Caco-2 (cell line): ENCODE measurements around the gene ARMS2. TPM values are rescaled to one million over a fixed set of nuclear protein-coding genes. Genes with fewer than 3 reads are reported as not detected.

Experiments
- BruUV-seq: library from RNA; stranded (reverse); fragments of 400-500 nt; replicated peaks from 2 replicates; lab custom pipeline; 2021; lab: Mats Ljungman, UMichigan
- CTCF ChIA-PET: fragments of 300-600 bp; sonication (Branson Sonifier 250); formaldehyde crosslinking; loops from one replicate; lab custom pipeline; 2022; ENCODE audit warnings: antibody characterized with exemption; lab: Charles Lee
- POLR2A ChIA-PET: fragments of 300-600 bp; sonication (Branson Sonifier 250); formaldehyde crosslinking; loops from one replicate; lab custom pipeline; 2022; ENCODE audit warnings: antibody characterized with exemption; lab: Charles Lee
- DNase-seq, 2 experiments: peaks; one replicate each; pipeline versions ENCODE4 v3.0.0 to v3.0.0-alpha.2; 2020 to 2022
- H3K27me3 ChIP-seq: replicated peaks from 2 replicates; pipeline ENCODE4 v1.6.0; 2011; ENCODE audit warnings: low read length; ENCODE audit not compliant: control insufficient read depth, insufficient read depth
- H3K36me3 ChIP-seq: 2 replicates; pipeline ENCODE4 v1.5.1; 2011; ENCODE audit warnings: low read length; ENCODE audit not compliant: control insufficient read depth, insufficient read depth
- H3K4me1 ChIP-seq: fragments of 250-450 bp; sonication (Bioruptor Pico); 2 replicates; pipeline ENCODE4 v1.5.1; 2020; ENCODE audit warnings: mild to moderate bottlenecking
- H3K4me3 ChIP-seq: 2 replicates; pipeline ENCODE4 v1.5.1; 2011; ENCODE audit warnings: low read depth, mild to moderate bottlenecking, control low read depth, low read length
- H3K9me3 ChIP-seq: fragments of 250-450 bp; sonication (Bioruptor Pico); 2 replicates; pipeline ENCODE4 v1.5.1; 2020; ENCODE audit warnings: mild to moderate bottlenecking, moderate library complexity
- H3K27ac Mint-ChIP-seq: one replicate; pipeline ENCODE4 v1.8.0; 2022; ENCODE audit warnings: mixed read lengths; ENCODE audit not compliant: unreplicated experiment
- H3K27me3 Mint-ChIP-seq: one replicate; pipeline ENCODE4 v1.8.0; 2022; ENCODE audit warnings: mixed read lengths; ENCODE audit not compliant: insufficient read depth, unreplicated experiment
- H3K36me3 Mint-ChIP-seq: one replicate; pipeline ENCODE4 v1.8.0; 2022; ENCODE audit warnings: mild to moderate bottlenecking, mixed read lengths; ENCODE audit not compliant: insufficient read depth, unreplicated experiment
- H3K4me1 Mint-ChIP-seq: one replicate; pipeline ENCODE4 v1.8.0; 2022; ENCODE audit warnings: low read depth, mixed read lengths; ENCODE audit not compliant: unreplicated experiment
- H3K4me3 Mint-ChIP-seq: one replicate; pipeline ENCODE4 v1.8.0; 2022; ENCODE audit warnings: mild to moderate bottlenecking, moderate library complexity, mixed read lengths; ENCODE audit not compliant: unreplicated experiment
- H3K9me3 Mint-ChIP-seq: one replicate; pipeline ENCODE4 v1.8.0; 2022; ENCODE audit warnings: mixed read lengths; ENCODE audit not compliant: unreplicated experiment
- intact Hi-C: fragments of 100-400 bp; cut with micrococcal nuclease; formaldehyde crosslinking; loops from one replicate; pipeline ENCODE4 v1.10.0; 2022; ENCODE audit not compliant: unreplicated experiment
- total RNA-seq: library from RNA; stranded (reverse); gene quantifications from 2 replicates; pipeline ENCODE4 v1.2.3, GENCODE V29; 2022
- TF ChIP-seq, protein P1 (sequence below), 2 experiments: fragments of 200-600 bp in 1 of 2; IDR thresholded peaks; 1 replicate in 1 of 2; 2 replicates in 1 of 2; pipeline versions ENCODE4 v1.5.1 to v1.8.0; 2011 to 2022; ENCODE audit warnings: antibody characterized with exemption in 1 of 2, control low read depth in 1 of 2, inconsistent platforms in 1 of 2, low read depth in 1 of 2, low read length in 1 of 2, mild to moderate bottlenecking in 1 of 2, moderate library complexity in 1 of 2; ENCODE audit not compliant: insufficient read depth in 1 of 2, severe bottlenecking in 1 of 2, unreplicated experiment in 1 of 2

ARMS2 gene
- total RNA-seq, 1 experiment from 2014 or later: not detected

DNA sequence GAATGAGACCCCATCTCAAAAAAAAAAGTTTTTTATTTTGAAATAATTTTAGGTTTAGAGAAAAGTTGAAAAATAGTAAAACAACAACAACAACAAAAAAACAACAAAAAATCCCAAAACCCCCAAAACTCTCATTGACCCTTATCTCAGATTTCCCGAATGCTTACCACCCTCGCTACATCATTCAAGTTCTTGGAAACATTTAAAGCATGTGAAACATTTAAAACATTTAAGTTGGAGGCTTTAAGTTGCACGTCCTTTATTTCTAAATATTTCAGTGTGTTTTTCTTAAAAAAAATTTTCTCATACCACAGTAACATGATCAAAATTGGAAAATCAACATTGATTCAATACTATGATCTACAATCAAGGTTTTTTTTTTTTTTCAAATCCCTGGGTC is 382 bp upstream of the ARMS2 start:
- H3K9me3 Mint-ChIP-seq: no peaks in the 10 kb centered on the region
- Histone ChIP-seq H3K27me3 (peaks cover 4% of the 10 kb centered on the region), H3K36me3 (no peaks in the 10 kb centered on the region), H3K9me3 (no peaks in the 10 kb centered on the region), H3K4me1 (peaks cover under 1% of the 10 kb centered on the region; the same call in 1 of the 2 replicates), H3K4me3 (no peak overlapping the region)
- H3K4me1 Mint-ChIP-seq: no peaks in the 10 kb centered on the region
- H3K27me3 Mint-ChIP-seq: peaks cover 9% of the 10 kb centered on the region
- intact Hi-C loops: no loop called here
- H3K27ac Mint-ChIP-seq: no peak overlapping the region
- no peak overlapping the region for H3K4me3 Mint-ChIP-seq
- ChIA-PET CTCF (interaction anchor here (0.7 kb wide), 1 partner anchor 15 kb away, joined by 5 read pairs; no protein-coding TSS in a partner anchor), POLR2A (interaction anchor here (0.7 kb wide), 1 partner anchor 110 kb away, joined by 4 read pairs; no protein-coding TSS in a partner anchor)
- BruUV-seq: no TSS peak
- TF ChIP-seq, protein P1, sequence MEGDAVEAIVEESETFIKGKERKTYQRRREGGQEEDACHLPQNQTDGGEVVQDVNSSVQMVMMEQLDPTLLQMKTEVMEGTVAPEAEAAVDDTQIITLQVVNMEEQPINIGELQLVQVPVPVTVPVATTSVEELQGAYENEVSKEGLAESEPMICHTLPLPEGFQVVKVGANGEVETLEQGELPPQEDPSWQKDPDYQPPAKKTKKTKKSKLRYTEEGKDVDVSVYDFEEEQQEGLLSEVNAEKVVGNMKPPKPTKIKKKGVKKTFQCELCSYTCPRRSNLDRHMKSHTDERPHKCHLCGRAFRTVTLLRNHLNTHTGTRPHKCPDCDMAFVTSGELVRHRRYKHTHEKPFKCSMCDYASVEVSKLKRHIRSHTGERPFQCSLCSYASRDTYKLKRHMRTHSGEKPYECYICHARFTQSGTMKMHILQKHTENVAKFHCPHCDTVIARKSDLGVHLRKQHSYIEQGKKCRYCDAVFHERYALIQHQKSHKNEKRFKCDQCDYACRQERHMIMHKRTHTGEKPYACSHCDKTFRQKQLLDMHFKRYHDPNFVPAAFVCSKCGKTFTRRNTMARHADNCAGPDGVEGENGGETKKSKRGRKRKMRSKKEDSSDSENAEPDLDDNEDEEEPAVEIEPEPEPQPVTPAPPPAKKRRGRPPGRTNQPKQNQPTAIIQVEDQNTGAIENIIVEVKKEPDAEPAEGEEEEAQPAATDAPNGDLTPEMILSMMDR (IDR thresholded peaks at IDR 0.05; ENCODE audit: insufficient read depth in 1 of 2, low read depth in 1 of 2, low read length in 1 of 2, severe bottlenecking in 1 of 2, unreplicated experiment in 1 of 2): no peak
- no peaks in the 10 kb centered on the region for H3K36me3 Mint-ChIP-seq
- no peak for DNase-seq

DNA sequence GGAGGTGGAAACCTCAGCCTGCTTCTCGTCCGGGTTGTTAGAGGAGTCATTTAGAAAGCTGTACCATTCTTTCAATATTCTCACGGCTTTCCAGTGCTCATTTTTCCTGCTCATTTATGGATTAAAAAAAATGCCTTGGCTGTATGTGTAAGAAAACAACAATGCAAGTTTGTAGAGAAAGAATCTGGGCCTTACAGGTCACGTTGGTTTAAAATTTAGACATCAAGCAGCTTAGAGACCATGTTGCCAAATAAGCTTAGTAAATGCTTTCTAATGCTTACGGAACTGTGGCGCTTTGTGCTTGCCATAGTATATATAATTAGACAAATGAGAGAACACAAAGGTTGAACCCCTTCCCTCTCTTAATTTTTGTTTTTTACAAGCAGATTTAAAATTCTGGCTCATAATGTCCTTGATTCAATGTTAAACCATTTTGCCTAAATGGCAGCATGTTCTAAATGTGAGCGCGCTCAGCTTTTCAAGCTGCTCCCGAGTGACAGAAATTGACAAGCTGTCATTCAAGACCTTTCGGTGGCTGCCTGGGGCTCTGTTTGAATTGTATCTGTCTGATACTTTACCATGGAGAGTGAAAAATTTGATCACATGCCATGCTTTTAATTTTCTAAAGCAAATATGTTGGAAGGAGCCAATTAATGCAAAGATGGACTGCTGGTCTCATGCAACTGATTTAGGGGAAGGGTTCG is 1.1 kb downstream of the ARMS2 start:
- no peak overlapping the region for H3K27ac Mint-ChIP-seq
- Histone ChIP-seq H3K27me3 (peaks cover 8% of the 10 kb centered on the region), H3K36me3 (no peaks in the 10 kb centered on the region), H3K4me1 (no peaks in the 10 kb centered on the region), H3K4me3 (no peak overlapping the region), H3K9me3 (no peaks in the 10 kb centered on the region)
- H3K36me3 Mint-ChIP-seq: no peaks in the 10 kb centered on the region
- no TSS peak for BruUV-seq
- no peaks in the 10 kb centered on the region for H3K4me1 Mint-ChIP-seq
- ChIA-PET POLR2A (no interaction called here), CTCF (no interaction called here)
- TF ChIP-seq, protein P1 (IDR thresholded peaks at IDR 0.05; ENCODE audit: insufficient read depth in 1 of 2, low read depth in 1 of 2, low read length in 1 of 2, severe bottlenecking in 1 of 2, unreplicated experiment in 1 of 2): no peak
- no peak for DNase-seq
- intact Hi-C loops: no loop called here
- no peaks in the 10 kb centered on the region for H3K9me3 Mint-ChIP-seq
- H3K27me3 Mint-ChIP-seq: peaks cover 17% of the 10 kb centered on the region
- no peak overlapping the region for H3K4me3 Mint-ChIP-seq

DNA sequence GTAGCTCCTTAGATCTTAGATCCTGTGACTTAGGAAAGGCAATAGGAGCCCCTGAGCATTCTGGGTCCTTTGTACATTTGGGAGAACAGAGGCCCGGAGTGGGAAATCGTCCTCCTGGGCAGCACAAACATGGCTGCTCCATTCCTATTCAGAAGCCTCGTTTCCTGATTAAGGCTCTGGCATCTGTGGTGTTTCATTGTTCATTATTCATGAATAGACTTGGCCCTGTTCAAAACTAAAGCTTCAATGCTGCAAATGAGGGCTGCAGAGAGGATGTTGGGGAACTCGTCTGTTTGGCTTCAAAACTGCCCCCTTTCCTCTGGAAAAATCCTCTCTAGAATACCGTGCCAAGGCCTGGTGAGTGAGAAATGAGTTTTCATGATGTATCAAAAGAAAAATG is 3.5 kb downstream of the ARMS2 start:
- Mint-ChIP-seq H3K4me1 (no peaks in the 10 kb centered on the region), H3K27ac (no peak overlapping the region), H3K9me3 (no peaks in the 10 kb centered on the region), H3K4me3 (no peak overlapping the region), H3K27me3 (peaks cover 25% of the 10 kb centered on the region), H3K36me3 (no peaks in the 10 kb centered on the region)
- peaks cover 15% of the 10 kb centered on the region for H3K27me3 ChIP-seq
- TF ChIP-seq, protein P1 (IDR thresholded peaks at IDR 0.05; ENCODE audit: insufficient read depth in 1 of 2, low read depth in 1 of 2, low read length in 1 of 2, severe bottlenecking in 1 of 2, unreplicated experiment in 1 of 2): no peak
- H3K36me3 ChIP-seq: no peaks in the 10 kb centered on the region
- POLR2A ChIA-PET: no interaction called here
- H3K9me3 ChIP-seq: no peaks in the 10 kb centered on the region
- DNase-seq: no peak
- CTCF ChIA-PET: no interaction called here
- peaks cover 5% of the 10 kb centered on the region for H3K4me1 ChIP-seq
- H3K4me3 ChIP-seq: no peak overlapping the region
- intact Hi-C loops: no loop called here
- BruUV-seq: no TSS peak
